HepG2 (cell line): ENCODE measurements around the gene GKN1. TPM values are rescaled to one million over a fixed set of nuclear protein-coding genes. Genes with fewer than 3 reads are reported as not detected.

Experiments used
- ATAC-seq: fragments of 200-7000 bp; cut with Tn5 transposase; 3 replicates; pipeline ENCODE4 v1.9.1; 2020; ENCODE audit warnings: mild to moderate bottlenecking, moderate library complexity
- BruUV-seq: library from RNA; stranded (reverse); fragments of 400-500 nt; replicated peaks from 2 replicates; lab custom pipeline; 2021; lab: Mats Ljungman, UMichigan
- CTCF ChIA-PET: fragments of 300-600 bp; formaldehyde crosslinking; extraction: SDS; loops from one replicate; lab custom pipeline; 2021; ENCODE audit warnings: low total read pairs, inconsistent platforms, low intra/inter-chr PET ratio; lab: Yijun Ruan, JAX
- POLR2A ChIA-PET: fragments of 350-600 bp; sonication (Branson Sonifier 250); formaldehyde crosslinking; loops from one replicate; lab custom pipeline; 2020; ENCODE audit warnings: antibody characterized with exemption, inconsistent platforms; lab: Yijun Ruan, JAX
- DNase-seq: peaks from one replicate; pipeline ENCODE4 v3.0.0-alpha.2; 2015; ENCODE audit warnings: low spot score
- FAIRE-seq: peaks from 3 replicates; lab custom pipeline; 2011; peaks lifted over from hg19 to GRCh38; lab: Jason Lieb, UNC
- H2AFZ ChIP-seq: one replicate; pipeline ENCODE4 v1.6.1; 2011; ENCODE audit warnings: low read length, inconsistent platforms
- H3K27ac ChIP-seq: fragments of 300-600 bp; 3 replicates; pipeline ENCODE4 v1.8.0; 2011; ENCODE audit warnings: mixed run types, mild to moderate bottlenecking, mixed read lengths, low read length, inconsistent platforms; ENCODE audit not compliant: insufficient read depth; ENCODE audit errors: extremely low read length
- H3K27me3 ChIP-seq, 2 experiments: fragments of 200-600 bp in 1 of 2; 2 replicates in 1 of 2; 3 replicates in 1 of 2; pipeline versions ENCODE4 v1.6.0 to v1.8.0; 2011; ENCODE audit warnings: low read length in 2 of 2, mild to moderate bottlenecking in 2 of 2, moderate library complexity in 2 of 2, inconsistent platforms in 1 of 2; ENCODE audit not compliant: insufficient read depth in 2 of 2, control insufficient read depth in 1 of 2
- H3K36me3 ChIP-seq, 2 experiments: fragments of 200-600 bp in 1 of 2; replicated peaks in 1 of 2; 2 replicates in 1 of 2; 3 replicates in 1 of 2; pipeline versions ENCODE4 v1.5.1 to v1.8.0; 2011; ENCODE audit warnings: low read length in 2 of 2, inconsistent platforms in 1 of 2; ENCODE audit not compliant: insufficient read depth in 2 of 2, control insufficient read depth in 1 of 2
- H3K4me1 ChIP-seq: 2 replicates; pipeline ENCODE4 v1.5.1; 2012; ENCODE audit warnings: low read length, inconsistent platforms; ENCODE audit not compliant: insufficient read depth
- H3K4me2 ChIP-seq: 2 replicates; pipeline ENCODE4 v1.6.0; 2011; ENCODE audit warnings: low read depth, low read length, inconsistent platforms
- H3K4me3 ChIP-seq, 3 experiments: fragments of 200-600 bp in 1 of 3; sonication (generic), shearing (Covaris generic) in 1 of 3; replicated peaks in 1 of 3; 2 replicates each; pipeline ENCODE4 v1.5.1; 2011 to 2016; ENCODE audit warnings: low read length in 3 of 3, inconsistent platforms in 2 of 3, low read depth in 2 of 3, mild to moderate bottlenecking in 2 of 3, control low read depth in 1 of 3, mixed read lengths in 1 of 3; ENCODE audit not compliant: insufficient read depth in 1 of 3
- H3K79me2 ChIP-seq: one replicate; pipeline ENCODE4 v1.6.1; 2011; ENCODE audit warnings: low read length, inconsistent platforms; ENCODE audit not compliant: insufficient read depth
- H3K9ac ChIP-seq: 2 replicates; pipeline ENCODE4 v1.6.0; 2011; ENCODE audit warnings: mild to moderate bottlenecking, low read depth, low read length, inconsistent platforms; ENCODE audit not compliant: insufficient read depth
- H3K9me3 ChIP-seq: 2 replicates; pipeline ENCODE4 v1.5.1; 2012; ENCODE audit warnings: mild to moderate bottlenecking, low read length
- H4K20me1 ChIP-seq: 2 replicates; pipeline ENCODE4 v1.6.0; 2011; ENCODE audit warnings: inconsistent platforms, mild to moderate bottlenecking, low read length, moderate library complexity; ENCODE audit not compliant: insufficient read depth
- CAMTA2 ChIP-seq: sonication (generic); formaldehyde crosslinking; IDR thresholded peaks from 2 replicates; pipeline ENCODE4 v1.4.0; 2020; ENCODE audit warnings: mild to moderate bottlenecking, missing genetic modification reagents, borderline replicate concordance
- EEA1 ChIP-seq: sonication (generic); formaldehyde crosslinking; IDR thresholded peaks from 2 replicates; pipeline ENCODE4 v1.5.1; 2020; ENCODE audit warnings: mild to moderate bottlenecking, missing genetic modification reagents, borderline replicate concordance
- FIP1L1 ChIP-seq: fragments of 200-400 bp; formaldehyde crosslinking; IDR thresholded peaks from 2 replicates; pipeline ENCODE4 v1.6.1; 2018; ENCODE audit warnings: low read depth, mild to moderate bottlenecking, low read length, moderate library complexity, borderline replicate concordance; ENCODE audit not compliant: insufficient read depth
- FOXK1 ChIP-seq: sonication (generic); formaldehyde crosslinking; IDR thresholded peaks from 2 replicates; pipeline ENCODE4 v1.4.0; 2020; ENCODE audit warnings: low read depth, missing genetic modification reagents, borderline replicate concordance
- JARID2 ChIP-seq: sonication (generic); formaldehyde crosslinking; IDR thresholded peaks from 2 replicates; pipeline ENCODE4 v1.8.1; 2023; ENCODE audit warnings: missing genetic modification reagents, inconsistent platforms; ENCODE audit not compliant: insufficient replicate concordance
- NFKB2 ChIP-seq: sonication (generic); formaldehyde crosslinking; IDR thresholded peaks from 2 replicates; pipeline ENCODE4 v1.4.0; 2020; ENCODE audit warnings: missing genetic modification reagents, borderline replicate concordance
- TARDBP ChIP-seq: sonication (generic); formaldehyde crosslinking; IDR thresholded peaks from 2 replicates; pipeline ENCODE4 v1.8.0; 2022; ENCODE audit warnings: mild to moderate bottlenecking, missing genetic modification reagents
- TOPORS ChIP-seq: sonication (generic); formaldehyde crosslinking; IDR thresholded peaks from 2 replicates; pipeline ENCODE4 v1.8.0; 2023; ENCODE audit warnings: mild to moderate bottlenecking, missing genetic modification reagents
- YEATS4 ChIP-seq: sonication (generic); formaldehyde crosslinking; IDR thresholded peaks from 2 replicates; pipeline ENCODE4 v1.4.0; 2020; ENCODE audit warnings: missing genetic modification reagents, borderline replicate concordance
- ZBTB7B ChIP-seq: sonication (generic); formaldehyde crosslinking; IDR thresholded peaks from 2 replicates; pipeline ENCODE4 v1.4.0; 2020; ENCODE audit warnings: missing genetic modification reagents
- ZMYM4 ChIP-seq: sonication (generic); formaldehyde crosslinking; IDR thresholded peaks from 2 replicates; pipeline ENCODE4 v1.8.1; 2023; ENCODE audit warnings: mild to moderate bottlenecking, missing genetic modification reagents
- ZNF225 ChIP-seq: sonication (generic); formaldehyde crosslinking; IDR thresholded peaks from 2 replicates; pipeline ENCODE4 v1.4.0; 2020; ENCODE audit warnings: mild to moderate bottlenecking, missing genetic modification reagents
- ZZZ3 ChIP-seq: sonication (generic); formaldehyde crosslinking; IDR thresholded peaks from 2 replicates; pipeline ENCODE4 v1.4.0; 2020; ENCODE audit warnings: missing genetic modification reagents, mild to moderate bottlenecking, borderline replicate concordance
- WGBS: methylation state at CpG from one replicate; pipeline ENCODE4 v1.1.6; 2017; ENCODE audit warnings: low lambda C conversion rate; 5-methylcytosine and 5-hydroxymethylcytosine counted together
- in situ Hi-C: cut with HindIII; loops from 2 replicates; pipeline ENCODE4 v1.10.0; 2017; ENCODE audit warnings: low pct_unique_long_range_greater_than_20kb; ENCODE audit not compliant: extremely low pct_ligation_motif_present
- intact Hi-C: fragments of 100-400 bp; cut with micrococcal nuclease; formaldehyde crosslinking; loops from one replicate; pipeline ENCODE4 v1.10.0; 2022; ENCODE audit not compliant: unreplicated experiment
- polyA plus RNA-seq, 8 experiments: library from polyadenylated mRNA; depleted of rRNA in 3 of 8; stranded (reverse) in 7 of 8; unstranded in 1 of 8; fragments of >200 nt; fragmentation: Illumina TruSeq in 4 of 8; extraction: Trizol in 4 of 8; gene quantifications; 2 replicates each; pipeline versions ENCODE4 v1.2.1 to v1.2.3, GENCODE V29; 2011 to 2016; ENCODE audit warnings: low read depth in 4 of 8, missing spikeins in 1 of 8, mixed read lengths in 1 of 8; ENCODE audit not compliant: insufficient read depth in 1 of 8
- total RNA-seq, 5 experiments: library from RNA; depleted of rRNA; stranded (reverse); fragments of >200 nt; fragmentation: Illumina TruSeq; extraction: Trizol; gene quantifications; 2 replicates each; pipeline ENCODE4 v1.2.3, GENCODE V29; 2016; ENCODE audit warnings: low read depth in 1 of 5
- TF ChIP-seq, protein P1 (sequence below): IDR thresholded peaks from 2 replicates; pipeline ENCODE4 v1.6.1; 2016; ENCODE audit warnings: low read depth, borderline replicate concordance
- TF ChIP-seq, protein P2 (sequence below): fragments of 450-650 bp; IDR thresholded peaks from 2 replicates; pipeline ENCODE4 v1.6.1; 2017
- TF ChIP-seq, protein P3 (sequence below): sonication (generic); formaldehyde crosslinking; IDR thresholded peaks from 2 replicates; pipeline ENCODE4 v1.4.0; 2020; ENCODE audit warnings: missing genetic modification reagents, mild to moderate bottlenecking, borderline replicate concordance

GKN1 gene
- total and polyA plus RNA-seq, 2 of the 13 experiments (the other 11 are each of a cell fraction or from before 2014, with no cell fraction given): not detected

DNA sequence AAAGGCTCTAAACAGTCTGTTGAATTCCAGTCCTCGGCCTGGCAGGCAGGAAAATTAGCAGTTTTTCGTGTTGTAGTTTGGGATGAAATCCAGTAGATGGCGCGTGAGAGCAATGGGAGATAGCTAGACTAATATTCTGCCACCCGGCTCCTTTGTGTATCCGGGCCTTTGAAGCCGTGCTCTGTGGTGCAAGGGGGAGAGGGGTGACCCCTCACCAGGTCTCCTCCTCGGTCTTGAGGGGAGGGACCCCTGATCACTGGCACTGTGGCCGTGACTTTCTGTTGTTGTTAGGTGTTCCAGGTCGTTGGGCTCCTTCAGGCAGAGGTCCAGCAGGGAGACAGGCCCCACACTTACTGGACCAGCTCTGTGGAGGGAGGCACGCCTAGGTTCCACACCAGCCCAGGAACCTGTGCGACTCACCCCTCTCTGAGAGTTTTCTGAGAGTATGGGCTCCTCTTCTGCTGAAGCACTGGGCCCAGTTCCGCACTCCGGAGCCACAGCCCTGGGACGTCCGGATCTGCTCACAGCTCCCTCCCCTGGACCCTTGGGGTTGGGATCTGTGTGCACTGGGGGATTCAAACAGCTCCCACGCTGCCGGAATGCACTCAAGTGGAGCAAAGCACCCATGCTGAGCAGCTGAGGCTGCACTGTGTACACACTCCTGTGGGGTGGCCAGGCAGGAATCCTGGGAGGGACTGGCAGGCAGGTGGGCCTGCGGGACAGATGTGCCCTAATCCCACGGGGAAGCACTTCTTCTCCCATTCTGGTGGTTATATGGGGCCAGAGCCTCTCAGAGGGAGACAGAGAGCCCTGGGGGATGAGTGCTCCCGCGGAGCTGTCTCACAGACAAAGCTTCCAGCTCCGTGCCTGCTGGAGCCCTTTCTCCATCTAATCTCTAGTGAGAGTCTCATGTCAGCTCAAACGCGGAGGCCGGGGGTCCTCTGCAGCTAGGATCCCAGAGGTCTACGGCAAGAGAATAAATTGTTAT, 30.6 kb upstream of the GKN1 start:
- Histone ChIP-seq H3K79me2 (no peaks in the 10 kb centered on the region), H3K9me3 (0 out of 2 replicates have a peak, but pooled peaks cover 4% of the 10 kb centered on the region), H4K20me1 (no peaks in the 10 kb centered on the region), H3K4me1 (peaks cover 18% of the 10 kb centered on the region), H3K4me3 (peak overlapping the region; percentile 25 to 66 (median 31); a peak in 5 of 6 replicates), H3K4me2 (peak overlapping the region; percentile 83), H3K36me3 (no peaks in the 10 kb centered on the region), H3K27me3 (no peaks in the 10 kb centered on the region; a peak in 2 of 5 replicates), H2AFZ (peak overlapping the region; percentile 55), H3K27ac (no peak overlapping the region), H3K9ac (peak overlapping the region; percentile 25)
- in situ Hi-C loops: loop anchor here (10.0 kb wide), 1 partner anchor 361 kb away; no protein-coding TSS in a partner anchor
- 32% methylated on average over 15 of the region's 27 CpGs for WGBS
- ChIA-PET POLR2A (no interaction called here), CTCF (interaction anchor here (0.9 to 1.7 kb wide), 2 partner anchors 69 to 363 kb away, joined by 3 to 9 read pairs; partner anchors contain the start of gene ANTXR1)
- FAIRE-seq (peak; percentile 88), ATAC-seq (peak; percentile 94), DNase-seq (peak; percentile 72)
- intact Hi-C loops: loop anchor here (1.0 kb wide), 2 partner anchors 68 to 363 kb away; no protein-coding TSS in a partner anchor
- BruUV-seq: no TSS peak
- TF ChIP-seq ZNF225: no peak
- 0 out of 2 replicates have a peak, but pooled peaks have one; percentile 39 for TF ChIP-seq TARDBP
- peak; percentile 47; the same call in 1 of the 2 replicates for TF ChIP-seq ZMYM4 (CRISPR knock-in tag)
- TF ChIP-seq JARID2 (CRISPR knock-in tag): no peak
- TF ChIP-seq, protein P1, sequence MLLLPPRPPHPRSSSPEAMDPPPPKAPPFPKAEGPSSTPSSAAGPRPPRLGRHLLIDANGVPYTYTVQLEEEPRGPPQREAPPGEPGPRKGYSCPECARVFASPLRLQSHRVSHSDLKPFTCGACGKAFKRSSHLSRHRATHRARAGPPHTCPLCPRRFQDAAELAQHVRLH (CRISPR knock-in tag): peak; percentile 22; the same call in 1 of the 2 replicates
- TF ChIP-seq, protein P2, sequence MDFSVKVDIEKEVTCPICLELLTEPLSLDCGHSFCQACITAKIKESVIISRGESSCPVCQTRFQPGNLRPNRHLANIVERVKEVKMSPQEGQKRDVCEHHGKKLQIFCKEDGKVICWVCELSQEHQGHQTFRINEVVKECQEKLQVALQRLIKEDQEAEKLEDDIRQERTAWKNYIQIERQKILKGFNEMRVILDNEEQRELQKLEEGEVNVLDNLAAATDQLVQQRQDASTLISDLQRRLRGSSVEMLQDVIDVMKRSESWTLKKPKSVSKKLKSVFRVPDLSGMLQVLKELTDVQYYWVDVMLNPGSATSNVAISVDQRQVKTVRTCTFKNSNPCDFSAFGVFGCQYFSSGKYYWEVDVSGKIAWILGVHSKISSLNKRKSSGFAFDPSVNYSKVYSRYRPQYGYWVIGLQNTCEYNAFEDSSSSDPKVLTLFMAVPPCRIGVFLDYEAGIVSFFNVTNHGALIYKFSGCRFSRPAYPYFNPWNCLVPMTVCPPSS: no peak
- 0 out of 2 replicates have a peak, but pooled peaks have one; percentile 47 for TF ChIP-seq CAMTA2 (CRISPR knock-in tag)
- 0 out of 2 replicates have a peak, but pooled peaks have one; percentile 51 for TF ChIP-seq NFKB2 (CRISPR knock-in tag)
- TF ChIP-seq TOPORS (CRISPR knock-in tag): no peak
- TF ChIP-seq, protein P3, sequence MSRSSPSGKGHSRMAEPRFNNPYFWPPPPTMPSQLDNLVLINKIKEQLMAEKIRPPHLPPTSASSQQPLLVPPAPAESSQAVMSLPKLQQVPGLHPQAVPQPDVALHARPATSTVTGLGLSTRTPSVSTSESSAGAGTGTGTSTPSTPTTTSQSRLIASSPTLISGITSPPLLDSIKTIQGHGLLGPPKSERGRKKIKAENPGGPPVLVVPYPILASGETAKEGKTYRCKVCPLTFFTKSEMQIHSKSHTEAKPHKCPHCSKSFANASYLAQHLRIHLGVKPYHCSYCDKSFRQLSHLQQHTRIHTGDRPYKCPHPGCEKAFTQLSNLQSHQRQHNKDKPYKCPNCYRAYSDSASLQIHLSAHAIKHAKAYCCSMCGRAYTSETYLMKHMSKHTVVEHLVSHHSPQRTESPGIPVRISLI (CRISPR knock-in tag): no peak
- TF ChIP-seq FOXK1: peak; percentile 47; the same call in 1 of the 2 replicates
- TF ChIP-seq ZBTB7B: no peak
- no peak for TF ChIP-seq FIP1L1
- peak; percentile 44; the same call in 1 of the 2 replicates for TF ChIP-seq YEATS4 (CRISPR knock-in tag)
- TF ChIP-seq ZZZ3 (CRISPR knock-in tag): no peak
- TF ChIP-seq EEA1 (CRISPR knock-in tag): peak; percentile 83; the same call in 1 of the 2 replicates
